Body of pancreas (tissue), 4 donors: ENCODE results near the gene ZNF540. TPM values are rescaled to one million over a fixed set of nuclear protein-coding genes. Genes with fewer than 3 reads are reported as not detected.

Experiments used
- ATAC-seq: fragments of 150-250 bp; one replicate; pipeline ENCODE4 v1.9.1; 2016
- DNase-seq, 4 donors: peaks; one replicate each; pipeline ENCODE4 v3.0.0-alpha.2; 2019
- H3K27ac ChIP-seq, 4 donors: fragments of 200-600 bp; sonication (generic); 1 replicate in 3 of 4; 2 replicates in 1 of 4; pipeline versions ENCODE4 v1.5.1 to v1.6.1; 2016 to 2019; ENCODE audit warnings: mild to moderate bottlenecking in 1 of 4, mixed read lengths in 1 of 4, moderate library complexity in 1 of 4
- H3K27me3 ChIP-seq, 2 donors: fragments of 200-600 bp; sonication (generic); one replicate each; pipeline ENCODE4 v1.6.0; 2016; ENCODE audit warnings: mild to moderate bottlenecking in 1 of 2
- H3K36me3 ChIP-seq, 2 donors: fragments of 200-600 bp; sonication (generic); replicated peaks in 1 of 2; 2 replicates each; pipeline ENCODE4 v1.5.1; 2016; ENCODE audit warnings: low read depth in 2 of 2; ENCODE audit not compliant: insufficient read depth in 1 of 2
- H3K4me1 ChIP-seq: fragments of 200-600 bp; sonication (generic); one replicate; pipeline ENCODE4 v1.6.0; 2016
- H3K4me3 ChIP-seq, 2 donors: fragments of 200-600 bp; sonication (generic); 1 replicate in 1 of 2; 2 replicates in 1 of 2; pipeline ENCODE4 v1.5.1; 2016 to 2019
- H3K9me3 ChIP-seq, 3 donors: fragments of 200-600 bp; sonication (generic); 1 replicate in 2 of 3; 2 replicates in 1 of 3; pipeline ENCODE4 v1.5.1; 2016
- CTCF ChIP-seq, 7 experiments: fragments of 450-650 bp in 4 of 7; fragments of 200-600 bp in 3 of 7; sonication (generic) in 3 of 7; IDR thresholded peaks; one replicate each; pipeline ENCODE4 v1.5.1; 2016 to 2019; ENCODE audit warnings: antibody characterized with exemption in 7 of 7
- POLR2A ChIP-seq, 3 donors: fragments of 450-650 bp; IDR thresholded peaks; one replicate each; pipeline ENCODE4 v1.6.1; 2016; ENCODE audit warnings: antibody characterized with exemption in 3 of 3, mild to moderate bottlenecking in 2 of 3
- WGBS, 2 donors: methylation state at CpG; one replicate each; pipeline ENCODE4 v1.1.5; 2017; 5-methylcytosine and 5-hydroxymethylcytosine counted together
- intact Hi-C: fragments of 100-400 bp; cut with DNase I; formaldehyde crosslinking; loops from one replicate; pipeline ENCODE4 v1.15.1; 2023
- total RNA-seq, 2 donors: library from RNA; depleted of rRNA; stranded (reverse); fragments of >200 nt; gene quantifications; one replicate each; pipeline ENCODE4 v1.1.0, GENCODE V29; 2016

The ZNF540 gene
- 1 to 10 TPM; 2.6 to 6.5 TPM for total RNA-seq

- Histone ChIP-seq H3K36me3 (peaks cover 0 to 3% of the 10 kb centered on the region in 2 donors), H3K27ac (peak within 1 kb of the TSS; percentile 88 to 97 (median 95)), H3K27me3 (no peaks in the 10 kb centered on the region), H3K9me3 (peaks cover 0 to 3% (median 0%) of the 10 kb centered on the region in 3 donors), H3K4me1 (peaks cover 20% of the 10 kb centered on the region), H3K4me3 (peak within 1 kb of the TSS; percentile 44 to 58)
- DNase-seq (peak; percentile 95 to 98 (median 97)), ATAC-seq (peak; percentile 98)
- WGBS, 2 donors = 0 to 1% methylated on average over 21 to 53 of the region's 53 CpGs
- intact Hi-C loops = loop anchor here (10.0 kb wide), 1 partner anchor 60 kb away; the partner anchor contains the start of gene ZFP30
- TF ChIP-seq CTCF (IDR thresholded peaks at IDR 0.05) (no peak), POLR2A (IDR thresholded peaks at IDR 0.05) (peak; percentile 51 to 84 (median 82))
Observed at GRCh38 chr19:37594304-37594981, at the start of gene ZNF540, which contains the start of gene ZNF571. Gene ZNF540, plus strand, starts transcription at chr19:37594876. Its CDS starts 3,572 bp downstream, at chr19:37598448. Gene ZNF571, minus strand, starts transcription at chr19:37594792. Its CDS starts 8,116 bp downstream, at chr19:37586676.

- 3 to 4% methylated on average over 12 to 65 of the region's 65 CpGs for WGBS, 2 donors
- ATAC-seq (no peak), DNase-seq (no peak)
- TF ChIP-seq POLR2A (IDR thresholded peaks at IDR 0.05) (no peak), CTCF (IDR thresholded peaks at IDR 0.05) (no peak)
- H3K27ac ChIP-seq = no peak overlapping the region
- H3K9me3 ChIP-seq = peaks cover 0 to 60% (median 6%) of the 10 kb centered on the region in 3 donors
- no peaks in the 10 kb centered on the region for H3K27me3 ChIP-seq
- H3K4me1 ChIP-seq = no peaks in the 10 kb centered on the region
- intact Hi-C loops = no loop called here
- H3K36me3 ChIP-seq = peaks cover 0 to 2% of the 10 kb centered on the region in 2 donors
- no peak overlapping the region for H3K4me3 ChIP-seq
Observed at GRCh38 chr19:37551129-37551993, 43.3 kb upstream of the ZNF540 start.

GRCh38 chr19:37563518-37563917 lies 31.2 kb upstream of the ZNF540 start:
- no peak for ATAC-seq
- Histone ChIP-seq H3K4me1 (no peaks in the 10 kb centered on the region), H3K27ac (no peak overlapping the region), H3K4me3 (no peak overlapping the region), H3K27me3 (no peaks in the 10 kb centered on the region), H3K9me3 (peaks cover 0 to 80% (median 15%) of the 10 kb centered on the region in 3 donors), H3K36me3 (peaks cover 9 to 19% of the 10 kb centered on the region in 2 donors)
- TF ChIP-seq POLR2A (IDR thresholded peaks at IDR 0.05) = no peak
- TF ChIP-seq CTCF (IDR thresholded peaks at IDR 0.05) = no peak
- DNase-seq = no peak
- intact Hi-C loops = no loop called here
- 89 to 96% methylated on average over 3 of the region's 3 CpGs for WGBS, 2 donors

- Histone ChIP-seq H3K27ac (no peak overlapping the region), H3K4me3 (no peak overlapping the region), H3K9me3 (peaks cover 0 to 79% (median 17%) of the 10 kb centered on the region in 3 donors), H3K27me3 (no peaks in the 10 kb centered on the region), H3K4me1 (no peaks in the 10 kb centered on the region), H3K36me3 (peaks cover 11 to 19% of the 10 kb centered on the region in 2 donors)
- TF ChIP-seq CTCF (IDR thresholded peaks at IDR 0.05) (no peak), POLR2A (IDR thresholded peaks at IDR 0.05) (no peak)
- WGBS, 2 donors = 88 to 95% methylated on average over 7 of the region's 7 CpGs
- intact Hi-C loops = no loop called here
- DNase-seq = no peak
- ATAC-seq = no peak
Observed at GRCh38 chr19:37564624-37565369, 29.9 kb upstream of the ZNF540 start.
